Measurements from ENCODE around the gene SLC7A14. TPM values are rescaled to one million over a fixed set of nuclear protein-coding genes. Genes with fewer than 3 reads are reported as not detected.

The SLC7A14 gene
- total and polyA plus RNA-seq, 12 donors = under 0.01 TPM; not detected in 11

DNA sequence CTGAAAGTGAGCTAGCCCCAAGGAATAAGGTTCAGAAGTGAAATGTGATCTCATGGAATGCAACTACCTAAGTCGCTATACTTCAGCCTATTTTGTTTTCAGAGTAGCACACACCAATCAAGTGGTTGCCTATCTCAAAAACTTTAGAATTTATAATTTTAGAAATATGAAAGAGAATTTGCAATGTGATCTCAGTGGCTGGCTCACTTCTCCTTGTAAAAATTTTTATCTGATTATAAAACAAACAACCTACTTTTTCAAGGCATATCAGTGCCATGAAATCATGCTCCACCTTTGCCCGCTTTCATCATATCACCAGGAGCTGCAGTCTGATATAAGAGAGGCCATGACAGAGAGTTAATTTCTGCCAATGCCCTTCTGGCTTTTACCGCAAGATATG is 119.9 kb downstream of the SLC7A14 start:
- H3K27ac ChIP-seq = no peak overlapping the region
- DNase-seq (no peak), ATAC-seq (no peak)
- TF ChIP-seq, protein P1, sequence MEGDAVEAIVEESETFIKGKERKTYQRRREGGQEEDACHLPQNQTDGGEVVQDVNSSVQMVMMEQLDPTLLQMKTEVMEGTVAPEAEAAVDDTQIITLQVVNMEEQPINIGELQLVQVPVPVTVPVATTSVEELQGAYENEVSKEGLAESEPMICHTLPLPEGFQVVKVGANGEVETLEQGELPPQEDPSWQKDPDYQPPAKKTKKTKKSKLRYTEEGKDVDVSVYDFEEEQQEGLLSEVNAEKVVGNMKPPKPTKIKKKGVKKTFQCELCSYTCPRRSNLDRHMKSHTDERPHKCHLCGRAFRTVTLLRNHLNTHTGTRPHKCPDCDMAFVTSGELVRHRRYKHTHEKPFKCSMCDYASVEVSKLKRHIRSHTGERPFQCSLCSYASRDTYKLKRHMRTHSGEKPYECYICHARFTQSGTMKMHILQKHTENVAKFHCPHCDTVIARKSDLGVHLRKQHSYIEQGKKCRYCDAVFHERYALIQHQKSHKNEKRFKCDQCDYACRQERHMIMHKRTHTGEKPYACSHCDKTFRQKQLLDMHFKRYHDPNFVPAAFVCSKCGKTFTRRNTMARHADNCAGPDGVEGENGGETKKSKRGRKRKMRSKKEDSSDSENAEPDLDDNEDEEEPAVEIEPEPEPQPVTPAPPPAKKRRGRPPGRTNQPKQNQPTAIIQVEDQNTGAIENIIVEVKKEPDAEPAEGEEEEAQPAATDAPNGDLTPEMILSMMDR (IDR thresholded peaks at IDR 0.05) = no peak
- H3K4me3 ChIP-seq = no peak overlapping the region
- no peaks in the 10 kb centered on the region for H3K9me3 ChIP-seq
- intact Hi-C loops (cut with DNase I) = no loop called here
- H3K36me3 ChIP-seq = no peaks in the 10 kb centered on the region
- H3K27me3 ChIP-seq = peaks cover 0 to 8% (median 2%) of the 10 kb centered on the region in 7 donors
- peaks cover 0 to 3% (median 0%) of the 10 kb centered on the region in 9 donors for H3K4me1 ChIP-seq
- 69 to 73% methylated on average over 3 of the region's 3 CpGs for WGBS, 2 donors

GRCh38 chr3:170463011-170463410 is 122.9 kb downstream of the SLC7A14 start:
- H3K4me1 ChIP-seq = no peaks in the 10 kb centered on the region
- H3K27me3 ChIP-seq = peaks cover 0 to 16% (median 0%) of the 10 kb centered on the region in 7 donors
- no peak for ATAC-seq
- no peak for DNase-seq
- no peaks in the 10 kb centered on the region for H3K9me3 ChIP-seq
- no peaks in the 10 kb centered on the region for H3K36me3 ChIP-seq
- TF ChIP-seq, protein P1 (IDR thresholded peaks at IDR 0.05) = no peak
- no peak overlapping the region for H3K27ac ChIP-seq
- H3K4me3 ChIP-seq = no peak overlapping the region
- intact Hi-C loops (cut with DNase I) = no loop called here
- WGBS, 2 donors = 67 to 73% methylated on average over 4 of the region's 4 CpGs

GRCh38 chr3:170458285-170458684 is 127.6 kb downstream of the SLC7A14 start:
- DNase-seq = no peak
- Histone ChIP-seq H3K9me3 (no peaks in the 10 kb centered on the region), H3K4me3 (no peak overlapping the region), H3K4me1 (no peaks in the 10 kb centered on the region), H3K27ac (no peak overlapping the region), H3K27me3 (peaks cover 0 to 9% (median 0%) of the 10 kb centered on the region in 7 donors), H3K36me3 (no peaks in the 10 kb centered on the region)
- no peak for ATAC-seq
- TF ChIP-seq, protein P1 (IDR thresholded peaks at IDR 0.05) = no peak
- intact Hi-C loops (cut with DNase I) = no loop called here
- WGBS, 2 donors = 48 to 52% methylated on average over 4 of the region's 4 CpGs

DNA sequence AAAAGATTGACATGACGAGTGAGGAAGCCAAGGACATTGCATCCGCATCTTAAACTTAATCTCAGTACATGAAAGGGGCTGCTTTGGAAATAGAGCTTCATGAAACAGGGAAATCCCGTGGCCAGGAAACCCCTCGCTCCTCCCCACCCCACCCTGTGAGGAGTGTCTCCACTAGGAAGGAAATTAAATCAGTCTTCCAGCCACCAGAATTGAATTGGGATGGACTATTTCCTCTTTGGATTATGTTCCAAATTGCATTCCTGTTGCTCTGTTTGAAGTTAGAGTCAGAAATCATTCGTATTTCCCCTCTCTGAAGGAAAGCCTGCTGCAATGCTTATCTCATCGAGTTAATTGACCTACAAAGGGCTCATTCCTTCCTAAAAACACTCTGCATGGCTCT is 131.4 kb downstream of the SLC7A14 start:
- no peak overlapping the region for H3K4me3 ChIP-seq
- ATAC-seq (peak in 6 of 8 donors; percentile 51 to 91 (median 70)), DNase-seq (peak in 1 of 2 donors; percentile 10)
- WGBS, 2 donors = 39 to 49% methylated on average over 6 of the region's 6 CpGs
- peak overlapping the region in 1 of 10 donors; percentile 39 for H3K27ac ChIP-seq
- H3K27me3 ChIP-seq = peaks cover 0 to 6% (median 0%) of the 10 kb centered on the region in 7 donors
- intact Hi-C loops (cut with DNase I) = no loop called here
- no peaks in the 10 kb centered on the region for H3K9me3 ChIP-seq
- H3K4me1 ChIP-seq = no peaks in the 10 kb centered on the region
- TF ChIP-seq, protein P1 (IDR thresholded peaks at IDR 0.05) = no peak
- H3K36me3 ChIP-seq = no peaks in the 10 kb centered on the region
